Stimulated activated naive CD8-positive, alpha-beta T cell treated with anti-CD3 and anti-CD28 coated beads, Interleukin-15, Interleukin-2, amounts not matched to agents 100 U/mL and 50 U/mL, for 24 hours (primary cell): ENCODE data around the gene WDFY2.
"Not testable (repeated sequence)": the region's sequence is repeated elsewhere in the genome, so short reads cannot be mapped to it uniquely, and the experiment has no call there.

Experiments used
- ATAC-seq: fragments of 150-1000 bp; cut with Tn5 transposase; one replicate; pipeline ENCODE4 v1.10.0; 2021
- DNase-seq: peaks from one replicate; pipeline ENCODE4 v3.0.0; 2021

The WDFY2 gene

DNA sequence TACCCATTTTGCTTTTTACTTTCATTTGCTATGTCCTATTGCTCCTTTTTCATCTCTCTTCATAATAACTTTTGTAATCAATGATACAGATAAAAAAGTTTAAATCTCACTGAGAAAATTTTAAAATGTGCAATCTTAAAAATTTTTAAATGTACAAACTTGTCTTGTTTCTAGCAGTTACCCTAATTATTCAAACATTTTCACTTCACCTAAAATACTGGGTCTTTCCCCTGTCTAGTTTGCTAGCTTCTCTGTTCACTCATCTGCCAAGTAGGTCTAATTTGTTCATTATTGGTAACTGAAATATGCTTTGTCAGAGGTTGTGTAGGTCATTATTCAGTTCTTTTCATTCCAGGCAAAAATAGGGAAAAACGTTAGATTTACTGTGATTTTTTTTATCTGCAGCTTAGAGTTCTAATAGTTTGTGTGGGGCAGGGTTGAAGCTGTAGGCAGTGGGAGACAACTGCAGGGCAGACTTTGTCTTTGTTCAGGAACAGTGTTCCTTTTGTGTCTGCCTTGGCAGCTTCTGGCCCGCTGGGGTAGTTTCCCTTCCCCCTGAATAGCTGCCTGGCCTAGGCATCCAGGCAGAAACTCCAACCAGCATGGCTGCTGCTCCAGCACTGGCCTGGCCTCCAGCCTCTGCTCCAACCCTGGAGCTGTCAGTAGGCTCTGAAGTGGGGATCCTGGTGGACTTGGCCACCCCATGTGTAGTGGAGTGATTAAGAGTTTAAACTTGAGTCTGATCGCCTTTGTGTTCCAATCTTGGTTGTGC lies 48.5 kb downstream of the WDFY2 start:
- ATAC-seq (no peak), DNase-seq (no peak)

DNA sequence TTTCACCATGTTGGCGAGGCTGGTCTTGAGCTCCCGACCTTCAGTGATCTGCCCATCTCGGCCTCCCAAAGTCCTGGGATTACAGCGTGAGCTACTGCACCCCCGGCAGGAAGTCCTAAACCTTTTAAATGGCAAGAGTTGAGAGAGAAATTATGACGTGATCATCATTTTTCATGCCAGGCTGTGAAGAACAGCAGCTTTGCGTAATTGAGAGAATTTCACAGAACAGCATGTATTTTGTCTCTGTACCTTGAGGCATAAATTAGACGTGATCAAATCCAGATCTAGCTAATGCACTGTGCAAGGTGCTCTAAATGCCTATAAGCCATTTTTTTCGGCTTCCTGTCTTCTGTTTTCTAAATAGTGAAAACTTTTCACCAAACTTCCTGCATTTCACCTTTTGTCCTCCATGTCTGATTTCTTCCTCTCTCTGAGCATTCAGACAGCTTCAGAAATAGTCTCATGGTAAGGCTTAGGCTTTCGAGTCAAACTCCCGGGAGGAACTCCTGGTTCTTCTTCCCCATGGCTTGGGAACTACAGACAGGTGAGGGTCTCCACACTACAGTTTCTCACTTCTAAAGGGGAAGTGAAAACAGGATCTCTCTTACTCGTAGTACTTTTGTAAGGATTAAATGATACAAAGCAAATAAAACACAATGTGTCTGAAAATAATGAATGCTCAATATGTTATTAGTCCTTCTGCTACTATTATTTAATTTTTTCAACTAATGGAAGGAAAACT lies 51.0 kb downstream of the WDFY2 start:
- ATAC-seq (no peak), DNase-seq (no peak)

DNA sequence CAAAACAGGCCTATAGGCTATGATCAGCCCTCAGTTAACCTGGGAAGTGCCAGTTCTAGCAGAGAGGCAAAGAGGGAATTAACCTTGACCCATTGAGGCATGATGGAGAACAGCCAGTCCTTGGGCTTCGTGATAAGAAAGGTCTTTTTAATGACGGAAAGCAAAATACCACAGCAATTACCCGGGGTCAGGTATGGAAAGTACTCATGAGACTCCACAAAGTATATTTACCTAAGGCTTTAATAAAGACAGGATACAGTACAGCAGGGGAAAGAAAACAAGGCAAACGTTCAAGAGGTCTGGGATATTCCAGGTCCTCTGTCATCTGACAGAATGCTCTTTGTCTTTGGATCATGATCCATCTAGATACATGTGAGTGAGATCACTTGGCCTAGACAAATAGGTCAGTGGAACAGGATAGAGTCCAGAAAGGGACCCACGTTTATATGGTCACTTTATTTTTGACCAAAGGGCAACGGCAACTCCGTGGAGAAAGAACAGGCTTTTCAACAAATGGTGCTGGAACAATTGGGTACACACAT lies 52.2 kb downstream of the WDFY2 start:
- no peak for DNase-seq
- no peak for ATAC-seq

DNA sequence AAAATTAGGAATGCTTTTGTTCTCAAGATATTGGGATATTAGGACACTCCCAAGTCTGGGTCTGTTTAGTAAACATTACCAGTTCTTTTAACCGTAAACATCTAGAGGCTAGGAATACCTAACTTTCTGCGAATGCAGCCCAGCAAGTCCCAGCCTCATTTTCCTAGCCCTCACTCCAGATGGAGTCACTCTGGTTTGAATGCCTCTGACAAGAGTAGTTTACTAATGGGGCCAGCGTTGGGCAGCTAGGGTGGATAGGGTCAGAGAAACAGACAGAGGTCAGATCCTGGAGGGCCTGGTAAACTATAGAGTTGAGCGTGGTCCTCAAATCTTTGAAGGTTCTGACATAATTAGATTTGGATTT lies 53.6 kb downstream of the WDFY2 start:
- DNase-seq: no peak
- no peak for ATAC-seq

DNA sequence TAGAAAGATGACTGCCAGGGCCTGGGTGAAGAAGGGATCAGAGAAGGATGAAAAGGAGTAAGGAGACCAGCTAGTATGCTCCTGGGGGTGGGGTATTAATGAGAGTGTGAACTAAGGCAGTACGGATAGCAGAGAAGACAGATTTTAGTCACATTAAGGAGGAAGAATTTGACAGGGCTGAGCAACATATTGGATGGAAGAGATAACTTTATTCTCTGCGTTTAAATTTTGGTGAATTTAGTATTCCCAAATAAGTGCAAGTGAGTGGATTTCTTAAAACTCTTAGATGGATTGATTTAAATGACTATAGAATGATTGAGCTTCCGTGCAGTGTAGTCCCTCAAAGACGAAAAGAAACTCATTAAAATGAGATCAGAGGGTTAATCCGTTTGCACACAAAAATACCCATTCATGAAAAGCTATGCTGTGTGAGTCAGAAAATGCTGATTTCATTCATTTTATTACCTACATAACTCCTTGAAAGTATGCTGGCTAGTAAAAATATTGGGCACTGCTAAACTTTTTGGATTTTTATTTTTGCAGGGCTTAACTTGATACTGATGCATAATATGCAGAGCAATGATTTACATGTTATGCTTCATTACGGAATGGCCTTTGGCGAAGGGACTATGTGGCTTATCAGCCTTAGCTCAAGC lies 54.1 kb downstream of the WDFY2 start:
- no peak for ATAC-seq
- no peak for DNase-seq

DNA sequence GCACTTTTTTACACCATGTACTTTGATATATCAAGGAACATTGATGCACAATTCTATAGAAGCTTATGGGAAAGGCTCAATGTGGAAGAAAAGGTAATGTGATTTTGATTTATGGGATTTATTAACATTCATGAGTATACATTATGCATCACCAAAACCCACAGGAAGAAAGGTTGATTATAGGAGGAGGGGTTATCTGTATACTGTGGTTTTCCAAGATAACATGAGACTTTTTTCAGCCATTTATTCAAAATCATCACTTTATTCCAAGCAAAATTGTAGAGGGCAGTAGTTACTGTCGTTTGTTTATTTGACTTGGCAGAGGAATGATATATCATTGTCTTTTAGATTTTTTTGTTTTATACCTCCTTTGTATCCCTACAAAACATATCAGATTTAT lies 54.9 kb downstream of the WDFY2 start:
- ATAC-seq: no peak
- DNase-seq: no peak

DNA sequence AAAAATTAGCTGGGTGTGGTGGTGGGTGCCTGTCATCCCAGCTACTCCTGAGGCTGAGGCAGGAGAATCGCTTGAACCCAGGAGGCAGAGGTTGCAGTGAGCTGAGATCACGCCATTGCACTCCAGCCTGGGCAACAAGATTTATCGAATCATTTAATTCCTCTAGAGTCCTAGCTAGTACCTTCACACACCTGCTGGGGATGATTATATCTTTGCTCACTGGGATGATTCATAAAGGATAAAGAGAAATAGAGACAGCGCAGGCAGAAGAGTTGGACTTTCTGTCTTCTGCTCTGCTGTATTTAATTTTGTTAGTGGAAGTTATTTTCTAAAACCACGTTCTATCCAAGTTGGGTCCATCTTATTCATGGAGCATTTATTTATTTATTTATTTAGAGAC lies 56.4 kb downstream of the WDFY2 start:
- not testable (repeated sequence) for DNase-seq, ATAC-seq

DNA sequence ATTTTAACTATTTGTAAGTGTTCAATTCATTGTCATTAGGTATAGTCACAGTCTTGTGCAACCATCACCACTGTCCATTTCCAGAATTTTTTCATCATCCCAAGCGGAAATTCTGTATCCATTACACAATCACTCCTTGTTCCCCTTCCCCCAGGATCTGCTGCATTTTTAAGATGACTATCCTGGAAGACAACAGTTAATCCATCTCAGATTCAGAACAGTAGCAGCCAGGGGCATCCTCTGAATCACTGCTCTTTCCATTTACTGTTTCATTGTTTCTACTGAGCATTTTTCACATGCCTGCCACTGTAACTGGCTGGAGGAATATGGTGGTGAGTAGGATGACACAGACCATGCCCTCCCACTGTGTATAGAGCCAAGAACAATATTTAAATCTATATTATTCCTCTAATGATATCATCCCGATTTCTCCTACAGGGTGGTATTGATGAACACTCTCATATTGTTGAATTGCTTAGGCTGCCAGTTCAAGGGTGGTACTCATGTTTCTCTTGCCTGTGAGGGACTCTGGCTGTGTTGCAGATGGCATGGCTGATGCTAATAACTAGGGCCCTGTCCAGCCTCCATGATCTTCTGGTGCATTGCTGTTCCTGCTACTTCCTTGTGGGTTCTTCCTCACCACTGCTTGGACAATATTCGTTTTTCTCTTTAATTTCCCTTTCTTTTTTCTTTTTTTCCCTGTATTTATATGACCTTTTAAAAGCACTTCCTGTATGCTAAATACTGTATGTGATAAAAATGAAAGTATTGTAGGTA lies 59.0 kb downstream of the WDFY2 start:
- ATAC-seq (peak; percentile 53), DNase-seq (no peak)

DNA sequence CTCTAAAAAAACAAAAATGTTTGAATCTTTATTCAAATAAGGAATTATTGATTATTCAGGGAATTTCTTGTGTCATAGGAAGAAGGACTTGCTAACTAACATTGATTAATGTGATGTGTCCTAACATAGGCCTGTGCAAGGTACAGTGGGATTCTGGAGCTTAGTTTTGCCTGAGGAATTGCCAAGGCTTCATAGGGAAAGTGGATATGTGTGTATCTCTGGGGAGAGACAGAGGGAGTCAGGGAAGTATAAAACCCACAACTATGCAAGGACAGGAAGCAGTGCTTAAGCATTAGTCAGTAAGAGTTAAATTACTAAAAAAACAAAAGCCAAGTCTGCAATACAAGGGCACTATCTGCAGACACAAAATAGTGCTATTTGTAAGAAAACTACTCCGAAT lies 59.6 kb downstream of the WDFY2 start:
- DNase-seq (no peak), ATAC-seq (no peak)

DNA sequence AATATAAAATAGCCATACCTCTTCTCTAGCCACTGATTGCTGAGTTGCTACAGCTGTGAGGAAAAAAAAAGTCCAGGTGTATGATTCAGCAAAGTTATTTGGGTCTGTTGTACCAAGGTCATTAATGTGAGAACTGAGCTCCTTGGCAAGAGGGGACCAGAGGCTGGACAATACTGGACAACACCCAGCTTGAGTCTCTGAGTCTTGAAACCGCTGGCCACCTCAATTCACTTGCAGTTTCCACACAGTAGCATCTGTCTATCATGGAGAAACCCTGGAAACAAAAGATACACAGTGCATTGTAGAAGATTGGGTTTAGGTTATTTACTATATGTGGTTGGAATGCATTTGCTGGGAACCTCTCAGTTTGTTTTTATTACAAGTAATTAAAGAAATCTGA lies 60.4 kb downstream of the WDFY2 start:
- ATAC-seq: no peak
- no peak for DNase-seq

DNA sequence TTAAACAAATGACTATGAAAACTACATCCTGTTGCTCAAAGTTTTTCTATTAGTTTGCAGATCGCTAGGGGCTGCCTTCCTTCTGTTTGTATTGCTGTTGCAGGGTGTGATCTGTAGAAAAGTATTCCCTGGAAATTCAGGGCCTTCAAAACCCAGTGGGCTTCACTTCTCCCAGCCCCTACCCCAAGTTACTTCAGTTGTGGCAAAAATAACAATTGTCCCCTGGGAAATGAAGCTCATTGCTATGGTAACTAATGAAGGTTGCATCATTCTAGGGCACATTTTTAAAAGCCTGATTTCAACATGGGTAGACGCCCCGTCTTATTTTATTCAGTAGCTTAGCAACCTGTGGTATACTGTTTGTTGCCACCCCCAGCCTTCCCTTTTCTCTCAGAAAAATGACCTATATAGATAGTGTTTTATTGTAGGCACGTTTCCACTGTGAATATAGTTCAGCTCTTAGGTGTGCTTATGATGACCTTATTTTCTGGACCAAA lies 60.9 kb downstream of the WDFY2 start:
- ATAC-seq: peak; percentile 45
- DNase-seq: no peak

DNA sequence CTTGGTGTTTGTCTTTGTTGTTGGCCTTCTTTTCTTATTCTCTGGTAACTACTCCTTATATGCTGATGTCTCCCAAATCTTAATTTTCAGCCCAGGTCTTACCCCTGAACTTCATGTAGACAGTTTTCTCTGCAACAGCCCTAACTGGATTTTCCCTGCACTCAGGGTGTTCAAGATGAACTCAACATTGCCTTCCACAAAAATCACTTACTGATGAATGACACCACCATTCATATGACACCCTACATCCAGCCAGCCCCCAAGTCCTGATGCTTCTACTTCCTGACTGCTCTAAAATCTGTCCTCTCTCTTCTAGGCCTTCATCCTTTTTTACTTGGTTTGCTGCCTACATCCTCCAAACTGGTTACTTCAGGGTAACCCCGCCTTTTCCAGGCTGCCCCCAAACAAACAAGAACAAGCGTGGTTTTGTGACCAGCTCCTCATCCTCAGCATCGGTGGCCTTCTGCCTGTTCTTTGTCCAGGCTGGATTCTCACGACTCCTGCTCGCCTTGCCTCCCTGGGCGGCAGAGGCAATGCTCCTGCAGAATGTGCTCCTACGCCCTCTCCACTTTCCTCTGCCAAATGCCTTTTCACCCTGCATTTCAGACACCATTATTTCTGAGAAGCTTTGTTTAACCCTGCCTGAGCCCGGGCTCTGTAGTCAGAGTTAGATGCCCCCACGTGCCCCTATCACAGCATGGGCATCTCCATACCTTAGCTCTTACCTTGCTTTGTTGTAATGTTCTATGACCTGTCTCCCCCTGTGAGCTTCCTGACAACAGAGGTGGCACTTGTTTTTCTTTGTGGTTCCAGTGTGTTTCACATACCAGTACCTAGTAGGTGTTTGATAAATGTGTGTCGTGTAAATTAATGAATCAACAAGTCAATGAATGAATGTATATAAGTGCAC lies 61.8 kb downstream of the WDFY2 start:
- DNase-seq (no peak), ATAC-seq (peak; percentile 21)

DNA sequence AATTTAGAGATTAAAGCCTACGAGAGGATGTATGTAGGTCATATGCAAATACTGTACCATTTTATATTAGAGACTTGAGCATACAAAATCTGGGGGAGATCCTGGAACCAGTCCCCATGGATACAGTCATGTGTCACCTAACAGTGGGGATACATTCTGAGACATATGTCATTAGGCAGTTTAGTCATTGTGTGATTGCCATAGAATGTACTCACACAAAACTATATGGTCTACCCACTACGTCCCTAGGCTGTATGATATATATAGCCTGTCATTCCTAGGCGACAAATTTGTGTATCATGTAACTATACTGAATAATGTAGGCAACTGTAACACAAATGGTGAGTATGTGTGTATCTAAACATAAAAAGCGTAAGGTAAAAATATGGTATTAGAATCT lies 62.8 kb downstream of the WDFY2 start:
- ATAC-seq (peak; percentile 47), DNase-seq (no peak)

DNA sequence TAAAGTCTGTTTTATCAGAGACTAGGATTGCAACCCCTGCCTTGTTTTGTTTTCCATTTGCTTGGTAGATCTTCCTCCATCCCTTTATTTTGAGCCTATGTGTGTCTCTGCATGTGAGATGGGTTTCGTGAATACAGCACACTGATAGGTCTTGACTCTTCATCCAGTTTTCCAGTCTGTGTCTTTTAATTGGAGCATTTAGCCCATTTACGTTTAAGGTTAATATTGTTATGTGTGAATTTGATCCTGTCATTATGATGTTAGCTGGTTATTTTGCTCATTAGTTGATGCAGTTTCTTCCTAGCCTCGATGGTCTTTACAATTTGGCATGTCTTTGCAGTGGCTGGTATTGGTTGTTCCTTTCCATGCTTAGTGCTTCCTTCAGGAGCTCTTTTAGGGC lies 67.9 kb downstream of the WDFY2 start:
- ATAC-seq, DNase-seq: not testable (repeated sequence)

DNA sequence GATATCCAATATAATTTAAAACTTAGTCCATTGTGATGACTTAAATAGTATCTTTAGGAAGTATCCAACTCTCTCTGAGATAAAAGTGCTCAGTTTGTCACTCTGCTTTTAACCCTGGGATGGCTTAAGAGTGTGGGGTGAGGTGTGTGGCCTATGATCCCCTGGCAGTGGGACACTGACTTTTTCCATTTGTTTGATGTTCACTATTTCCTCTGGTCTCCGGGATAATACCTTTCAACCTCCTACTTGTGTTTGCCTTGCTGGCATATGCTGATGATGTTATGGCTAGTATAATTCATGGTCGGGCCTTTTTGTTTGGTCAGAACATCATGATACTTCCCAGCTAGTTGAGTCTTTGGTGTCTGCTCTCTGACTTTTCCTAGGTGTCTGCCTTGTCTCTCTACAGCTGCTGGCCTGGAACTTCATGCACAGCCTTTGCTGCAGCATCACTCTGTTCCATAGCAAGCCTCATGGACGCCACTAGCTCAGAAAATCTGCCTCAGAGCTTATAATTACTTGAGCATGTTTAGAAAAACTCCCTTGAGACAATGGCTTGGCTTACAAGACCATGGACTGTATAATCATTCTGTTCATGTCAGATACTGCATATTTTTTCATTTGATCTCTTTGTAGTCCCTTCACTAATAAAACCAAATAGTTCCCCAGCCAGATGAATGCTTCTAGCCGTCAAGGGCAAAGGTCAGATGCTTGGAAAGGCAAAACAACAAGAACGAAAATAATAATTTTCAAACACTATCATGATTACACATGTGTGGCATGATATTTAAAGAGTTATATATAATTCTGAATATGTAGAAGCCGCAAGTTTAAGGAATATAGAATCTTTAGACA lies 75.2 kb downstream of the WDFY2 start:
- ATAC-seq (no peak), DNase-seq (no peak)

DNA sequence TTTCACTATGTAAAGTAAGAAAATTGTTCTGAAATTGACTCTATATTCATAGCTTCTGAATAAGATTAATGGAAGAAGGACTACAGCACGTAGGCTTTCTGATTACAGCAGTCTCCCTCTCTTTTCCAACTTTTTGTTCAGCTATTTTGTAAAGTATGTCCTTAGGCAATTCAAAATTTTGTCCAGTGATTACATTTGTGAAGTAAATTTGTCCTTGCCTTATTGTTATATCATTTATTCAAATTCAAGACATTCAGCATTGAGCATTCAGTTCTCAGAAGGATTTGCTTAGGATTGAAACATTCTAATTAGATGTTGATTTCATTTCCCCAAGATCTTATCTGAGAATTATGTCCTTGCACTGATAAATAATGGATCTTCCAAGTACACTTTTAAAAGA lies 76.6 kb downstream of the WDFY2 start:
- ATAC-seq: no peak

DNA sequence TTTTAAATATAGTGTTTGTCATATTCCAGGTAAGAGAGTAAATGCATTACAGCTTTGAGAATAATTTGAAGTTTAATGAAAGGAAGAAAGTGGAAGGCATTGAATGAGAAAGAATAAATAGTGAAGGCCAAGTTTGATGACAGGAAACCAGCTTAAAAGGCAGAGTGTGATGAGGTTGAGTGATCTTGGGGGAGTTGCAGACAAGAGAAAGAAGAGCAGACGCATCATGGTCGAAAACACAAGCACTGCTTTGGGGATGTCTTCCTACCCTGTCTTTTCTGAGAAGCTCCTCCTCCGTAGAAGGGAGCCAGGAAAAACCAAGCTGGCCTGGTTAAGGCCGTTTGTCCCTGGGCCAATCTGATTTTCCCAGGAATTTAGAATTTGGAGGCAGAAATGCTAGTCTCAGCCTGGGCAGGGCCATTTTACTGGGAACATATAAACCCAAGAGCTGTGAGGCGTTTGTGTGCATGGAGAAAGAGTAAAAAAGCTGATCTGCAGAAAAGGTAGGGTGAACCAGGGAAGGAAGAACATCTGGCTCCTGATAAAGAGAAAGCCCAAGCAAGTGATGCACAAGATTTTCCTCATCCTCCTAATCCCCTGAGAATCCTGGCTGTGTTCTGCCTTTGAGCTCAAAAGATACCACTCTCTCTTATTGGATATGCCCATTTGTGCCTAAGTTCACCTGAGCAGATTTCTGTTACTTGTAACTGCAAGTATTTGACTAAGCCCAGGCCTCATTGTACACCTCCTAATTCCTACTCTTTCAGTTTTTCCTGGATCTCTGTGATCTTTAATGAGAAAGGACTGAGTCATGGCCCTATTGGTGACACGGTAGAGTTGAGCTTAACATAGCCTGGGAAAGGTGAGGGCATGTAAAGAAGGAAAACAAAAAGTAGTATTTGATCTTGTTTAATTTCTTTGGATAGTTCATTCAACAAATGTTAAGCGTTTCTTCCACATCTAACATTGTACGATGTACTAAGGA lies 80.0 kb downstream of the WDFY2 start:
- DNase-seq: no peak
- ATAC-seq: no peak

More for the DNA sequence above, 76.6 kb downstream of the WDFY2 start:
- no peak for DNase-seq

DNA sequence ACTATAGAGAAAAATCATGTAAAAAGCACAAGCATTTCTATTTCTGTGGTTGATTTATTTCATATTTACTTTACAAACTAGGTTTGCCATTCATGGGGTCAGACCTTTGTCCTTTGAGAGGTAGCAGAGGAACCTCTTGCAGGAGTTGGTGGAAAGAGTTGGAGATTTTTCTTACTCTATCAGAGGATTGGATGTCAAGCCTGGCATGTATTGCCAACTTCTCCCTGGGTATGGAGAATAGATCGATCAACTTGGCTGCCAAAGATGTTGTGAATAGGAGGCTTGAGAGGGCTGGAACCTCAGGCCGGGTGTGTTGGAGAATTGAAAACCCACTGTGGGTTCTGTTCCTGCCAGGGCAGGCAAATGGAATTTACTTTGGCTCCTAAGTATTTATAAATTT lies 81.2 kb downstream of the WDFY2 start:
- DNase-seq: no peak
- no peak for ATAC-seq

DNA sequence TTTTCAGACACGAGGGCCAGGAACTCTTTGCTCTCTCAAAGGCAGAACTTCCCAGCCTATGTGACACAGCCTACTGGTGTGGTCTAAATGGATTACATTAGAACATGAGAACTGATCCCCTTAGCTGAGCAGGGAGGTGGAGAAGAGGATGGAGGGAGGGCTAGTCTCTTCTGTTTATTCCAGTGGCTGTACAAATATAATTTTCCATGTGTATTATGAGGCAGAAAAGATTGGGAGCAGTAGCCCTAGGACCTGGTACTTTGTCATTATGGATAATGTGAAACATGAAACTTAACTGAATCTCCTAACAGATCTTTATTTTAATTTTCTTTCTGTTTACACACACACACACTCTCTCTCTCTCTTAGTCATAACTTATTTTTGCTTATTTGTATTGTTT lies 82.1 kb downstream of the WDFY2 start:
- no peak for DNase-seq

More for the DNA sequence above, 82.1 kb downstream of the WDFY2 start:
- ATAC-seq: no peak
